ENCODE data around the gene CST3.
"Not testable (repeated sequence)": the region's sequence is repeated elsewhere in the genome, so short reads cannot be mapped to it uniquely, and the experiment has no call there.

CST3 gene, protein sequence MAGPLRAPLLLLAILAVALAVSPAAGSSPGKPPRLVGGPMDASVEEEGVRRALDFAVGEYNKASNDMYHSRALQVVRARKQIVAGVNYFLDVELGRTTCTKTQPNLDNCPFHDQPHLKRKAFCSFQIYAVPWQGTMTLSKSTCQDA

GRCh38 chr20:23637282-23638221 is at the start of gene CST3:
Gene CST3 (minus strand): TSS chr20:23637955. CDS start chr20:23637862, 93 bp downstream.
- TF ChIP-seq, protein P1, sequence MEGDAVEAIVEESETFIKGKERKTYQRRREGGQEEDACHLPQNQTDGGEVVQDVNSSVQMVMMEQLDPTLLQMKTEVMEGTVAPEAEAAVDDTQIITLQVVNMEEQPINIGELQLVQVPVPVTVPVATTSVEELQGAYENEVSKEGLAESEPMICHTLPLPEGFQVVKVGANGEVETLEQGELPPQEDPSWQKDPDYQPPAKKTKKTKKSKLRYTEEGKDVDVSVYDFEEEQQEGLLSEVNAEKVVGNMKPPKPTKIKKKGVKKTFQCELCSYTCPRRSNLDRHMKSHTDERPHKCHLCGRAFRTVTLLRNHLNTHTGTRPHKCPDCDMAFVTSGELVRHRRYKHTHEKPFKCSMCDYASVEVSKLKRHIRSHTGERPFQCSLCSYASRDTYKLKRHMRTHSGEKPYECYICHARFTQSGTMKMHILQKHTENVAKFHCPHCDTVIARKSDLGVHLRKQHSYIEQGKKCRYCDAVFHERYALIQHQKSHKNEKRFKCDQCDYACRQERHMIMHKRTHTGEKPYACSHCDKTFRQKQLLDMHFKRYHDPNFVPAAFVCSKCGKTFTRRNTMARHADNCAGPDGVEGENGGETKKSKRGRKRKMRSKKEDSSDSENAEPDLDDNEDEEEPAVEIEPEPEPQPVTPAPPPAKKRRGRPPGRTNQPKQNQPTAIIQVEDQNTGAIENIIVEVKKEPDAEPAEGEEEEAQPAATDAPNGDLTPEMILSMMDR (IDR thresholded peaks at IDR 0.05; ENCODE audit: low read depth, low read length), result no peak
- H3K4me3 ChIP-seq (replicated peaks in 1 of 2; ENCODE audit: low read depth in 2 of 2, low read length in 2 of 2), result peak within 1 kb of the TSS; percentile 75 to 81
- peak; percentile 85 to 92 for DNase-seq (ENCODE audit: low read depth in 2 of 2)

- no peak for DNase-seq (ENCODE audit: low read depth in 2 of 2)
- no peak overlapping the region for H3K4me3 ChIP-seq (replicated peaks in 1 of 2; ENCODE audit: low read depth in 2 of 2, low read length in 2 of 2)
- TF ChIP-seq, protein P1 (IDR thresholded peaks at IDR 0.05; ENCODE audit: low read depth, low read length), result no peak
Observed at GRCh38 chr20:23686046-23686750, 48.4 kb upstream of the CST3 start.

GRCh38 chr20:23685529-23685896 is 47.8 kb upstream of the CST3 start:
- not testable (repeated sequence) for H3K4me3 ChIP-seq (replicated peaks in 1 of 2; ENCODE audit: low read depth in 2 of 2, low read length in 2 of 2); DNase-seq (ENCODE audit: low read depth in 2 of 2)

DNA sequence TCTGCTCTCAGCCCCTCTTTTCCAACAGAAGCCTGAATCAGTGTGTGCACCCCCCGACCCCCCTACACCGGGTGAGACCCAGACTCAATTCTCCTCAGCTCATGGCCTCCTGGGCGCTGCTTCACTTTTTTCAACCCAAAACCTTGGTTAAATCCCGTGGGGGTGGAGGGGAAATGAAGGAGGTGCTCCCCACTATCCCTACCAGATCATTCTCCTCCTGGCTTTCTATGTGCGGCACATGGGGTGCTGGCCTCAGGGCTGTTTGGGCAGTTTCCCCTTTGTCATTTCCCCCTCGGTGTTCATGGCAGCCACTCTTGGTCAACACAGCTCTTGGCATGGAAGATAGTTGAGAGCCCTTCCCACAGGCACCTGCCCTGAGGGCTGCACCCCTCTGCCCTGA is 46.5 kb upstream of the CST3 start:
- TF ChIP-seq, protein P1 (IDR thresholded peaks at IDR 0.05; ENCODE audit: low read depth, low read length), result no peak
- H3K4me3 ChIP-seq (replicated peaks in 1 of 2; ENCODE audit: low read depth in 2 of 2, low read length in 2 of 2), result no peak overlapping the region

GRCh38 chr20:23683807-23684206 is 46.1 kb upstream of the CST3 start:
- TF ChIP-seq, protein P1 (IDR thresholded peaks at IDR 0.05; ENCODE audit: low read depth, low read length), result no peak
- DNase-seq (ENCODE audit: low read depth in 2 of 2), result no peak
- H3K4me3 ChIP-seq (replicated peaks in 1 of 2; ENCODE audit: low read depth in 2 of 2, low read length in 2 of 2), result no peak overlapping the region

More for the DNA sequence above, 46.5 kb upstream of the CST3 start:
- no peak for DNase-seq (ENCODE audit: low read depth in 2 of 2)

- TF ChIP-seq, protein P1 (IDR thresholded peaks at IDR 0.05; ENCODE audit: low read depth, low read length), result no peak
- DNase-seq (ENCODE audit: low read depth in 2 of 2), result peak in 1 of 2 donors; percentile 20
- no peak overlapping the region for H3K4me3 ChIP-seq (replicated peaks in 1 of 2; ENCODE audit: low read depth in 2 of 2, low read length in 2 of 2)
Observed at GRCh38 chr20:23683281-23683680, 45.5 kb upstream of the CST3 start.

GRCh38 chr20:23680146-23680545 is 42.4 kb upstream of the CST3 start:
- no peak overlapping the region for H3K4me3 ChIP-seq (replicated peaks in 1 of 2; ENCODE audit: low read depth in 2 of 2, low read length in 2 of 2)
- DNase-seq (ENCODE audit: low read depth in 2 of 2), result peak in 1 of 2 donors; percentile 66
- TF ChIP-seq, protein P1 (IDR thresholded peaks at IDR 0.05; ENCODE audit: low read depth, low read length), result no peak
